PFSK-1 (cell line): ENCODE measurements around the gene PIP4K2A.
A peak's percentile ranks its signal among the peaks of the same experiment; 100 is the strongest.

Experiments
- FOXP2 ChIP-seq: optimal IDR thresholded peaks from 2 replicates; pipeline ENCODE3; 2011; ENCODE audit warnings: borderline replicate concordance, control low read depth, inconsistent platforms; ENCODE audit not compliant: insufficient read depth; ENCODE audit errors: extremely low read length, extremely low read depth
- POLR2AphosphoS5 ChIP-seq: IDR thresholded peaks from 2 replicates; pipeline ENCODE4 v1.6.1; 2012; ENCODE audit warnings: low read depth, mild to moderate bottlenecking, control low read depth, low read length, moderate library complexity
- SIN3A ChIP-seq: IDR thresholded peaks from 2 replicates; pipeline ENCODE4 v1.6.1; 2012; ENCODE audit warnings: mild to moderate bottlenecking, low read length, moderate library complexity, borderline replicate concordance; ENCODE audit not compliant: insufficient read depth
- TAF1 ChIP-seq: IDR thresholded peaks from 2 replicates; pipeline ENCODE4 v1.6.1; 2012; ENCODE audit warnings: low read length, control low read depth, borderline replicate concordance; ENCODE audit not compliant: insufficient read depth
- TF ChIP-seq, protein P1 (sequence below), 2 experiments: IDR thresholded peaks; 2 replicates each; pipeline versions ENCODE4 v1.6.1 to v1.8.0; 2011 to 2012; ENCODE audit warnings: low read depth in 2 of 2, low read length in 2 of 2, control low read depth in 1 of 2, inconsistent platforms in 1 of 2, mild to moderate bottlenecking in 1 of 2, moderate library complexity in 1 of 2; ENCODE audit not compliant: insufficient read depth in 1 of 2

Gene PIP4K2A

DNA sequence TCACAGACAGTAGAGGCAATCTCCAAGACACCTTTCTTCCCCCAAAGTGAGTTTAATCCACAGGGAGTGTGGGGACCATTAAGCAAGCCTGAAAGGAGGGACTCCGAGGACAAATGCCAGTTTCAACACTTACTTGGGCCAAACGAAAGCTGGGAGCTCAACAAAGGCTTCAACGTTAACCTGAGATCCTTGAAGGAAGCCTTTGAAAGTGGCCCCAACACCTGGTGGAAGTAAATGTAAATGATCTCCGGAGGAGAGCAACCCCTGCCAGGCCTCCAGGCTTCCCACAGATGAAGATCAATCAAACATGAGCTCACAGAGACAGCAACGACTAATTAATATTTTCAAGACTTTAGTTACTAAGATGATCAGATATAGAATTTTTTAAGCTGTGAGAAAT is 103.8 kb downstream of the PIP4K2A start:
- TF ChIP-seq TAF1: no peak
- no peak for TF ChIP-seq SIN3A
- TF ChIP-seq, protein P1, sequence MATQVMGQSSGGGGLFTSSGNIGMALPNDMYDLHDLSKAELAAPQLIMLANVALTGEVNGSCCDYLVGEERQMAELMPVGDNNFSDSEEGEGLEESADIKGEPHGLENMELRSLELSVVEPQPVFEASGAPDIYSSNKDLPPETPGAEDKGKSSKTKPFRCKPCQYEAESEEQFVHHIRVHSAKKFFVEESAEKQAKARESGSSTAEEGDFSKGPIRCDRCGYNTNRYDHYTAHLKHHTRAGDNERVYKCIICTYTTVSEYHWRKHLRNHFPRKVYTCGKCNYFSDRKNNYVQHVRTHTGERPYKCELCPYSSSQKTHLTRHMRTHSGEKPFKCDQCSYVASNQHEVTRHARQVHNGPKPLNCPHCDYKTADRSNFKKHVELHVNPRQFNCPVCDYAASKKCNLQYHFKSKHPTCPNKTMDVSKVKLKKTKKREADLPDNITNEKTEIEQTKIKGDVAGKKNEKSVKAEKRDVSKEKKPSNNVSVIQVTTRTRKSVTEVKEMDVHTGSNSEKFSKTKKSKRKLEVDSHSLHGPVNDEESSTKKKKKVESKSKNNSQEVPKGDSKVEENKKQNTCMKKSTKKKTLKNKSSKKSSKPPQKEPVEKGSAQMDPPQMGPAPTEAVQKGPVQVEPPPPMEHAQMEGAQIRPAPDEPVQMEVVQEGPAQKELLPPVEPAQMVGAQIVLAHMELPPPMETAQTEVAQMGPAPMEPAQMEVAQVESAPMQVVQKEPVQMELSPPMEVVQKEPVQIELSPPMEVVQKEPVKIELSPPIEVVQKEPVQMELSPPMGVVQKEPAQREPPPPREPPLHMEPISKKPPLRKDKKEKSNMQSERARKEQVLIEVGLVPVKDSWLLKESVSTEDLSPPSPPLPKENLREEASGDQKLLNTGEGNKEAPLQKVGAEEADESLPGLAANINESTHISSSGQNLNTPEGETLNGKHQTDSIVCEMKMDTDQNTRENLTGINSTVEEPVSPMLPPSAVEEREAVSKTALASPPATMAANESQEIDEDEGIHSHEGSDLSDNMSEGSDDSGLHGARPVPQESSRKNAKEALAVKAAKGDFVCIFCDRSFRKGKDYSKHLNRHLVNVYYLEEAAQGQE (IDR thresholded peaks at IDR 0.05; ENCODE audit: insufficient read depth in 1 of 2, low read depth in 2 of 2, low read length in 2 of 2): no peak
- TF ChIP-seq POLR2AphosphoS5: no peak
- TF ChIP-seq FOXP2: no peak

DNA sequence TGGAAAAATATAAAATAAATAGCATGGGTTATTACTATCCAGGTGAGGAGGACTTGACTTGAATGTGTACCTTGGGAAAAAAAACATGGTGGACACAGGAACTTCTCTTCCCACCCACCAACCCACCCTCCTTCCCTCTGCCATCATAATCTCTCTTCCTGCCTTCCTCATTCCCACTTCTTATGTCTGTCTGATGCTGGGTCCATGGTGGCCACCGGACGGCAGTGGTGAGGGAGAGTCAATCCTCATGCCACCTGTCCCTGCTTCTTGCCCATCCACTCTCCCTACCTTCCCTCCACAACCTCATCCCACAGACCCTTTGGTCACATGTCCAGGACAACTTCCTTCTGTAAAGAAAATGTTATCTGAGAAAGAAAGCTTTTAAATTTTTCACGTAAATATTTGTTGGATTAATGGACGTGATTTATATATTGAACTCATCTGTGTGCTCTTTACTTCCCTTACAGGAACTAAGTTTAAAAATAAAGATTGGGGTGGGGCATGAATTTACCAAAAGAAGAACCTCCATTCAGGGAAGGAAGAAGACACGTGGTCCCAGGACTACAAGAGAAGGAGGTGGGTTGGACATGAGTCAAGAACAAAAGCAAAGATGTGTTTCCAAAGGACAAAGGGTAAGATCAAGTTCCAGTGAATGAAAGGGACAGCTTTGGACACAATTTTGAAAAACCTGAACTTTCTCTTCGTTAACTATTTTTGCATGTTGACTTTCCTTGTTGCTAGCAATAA is 104.5 kb downstream of the PIP4K2A start:
- TF ChIP-seq SIN3A: no peak
- no peak for TF ChIP-seq FOXP2
- TF ChIP-seq, protein P1 (IDR thresholded peaks at IDR 0.05; ENCODE audit: insufficient read depth in 1 of 2, low read depth in 2 of 2, low read length in 2 of 2): no peak

DNA sequence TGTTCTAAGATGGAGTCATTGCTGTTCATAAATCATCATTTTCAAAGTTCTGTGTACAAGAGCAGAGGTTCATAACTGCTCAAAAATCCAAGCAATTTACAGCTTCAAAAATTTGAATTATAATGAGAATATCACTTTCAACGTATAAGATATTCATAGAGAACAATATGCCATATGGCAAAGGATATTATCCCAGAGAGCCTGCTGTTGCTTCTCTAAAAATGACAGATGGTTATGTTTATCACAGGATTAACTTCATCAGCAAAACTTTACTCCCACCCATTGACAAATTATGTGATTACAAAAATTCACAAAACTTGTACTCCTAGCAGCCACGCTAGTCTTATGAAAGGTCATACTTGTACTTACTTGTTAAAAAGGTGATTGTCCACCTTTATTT is 105.1 kb downstream of the PIP4K2A start:
- TF ChIP-seq, protein P1 (IDR thresholded peaks at IDR 0.05; ENCODE audit: insufficient read depth in 1 of 2, low read depth in 2 of 2, low read length in 2 of 2): no peak

DNA sequence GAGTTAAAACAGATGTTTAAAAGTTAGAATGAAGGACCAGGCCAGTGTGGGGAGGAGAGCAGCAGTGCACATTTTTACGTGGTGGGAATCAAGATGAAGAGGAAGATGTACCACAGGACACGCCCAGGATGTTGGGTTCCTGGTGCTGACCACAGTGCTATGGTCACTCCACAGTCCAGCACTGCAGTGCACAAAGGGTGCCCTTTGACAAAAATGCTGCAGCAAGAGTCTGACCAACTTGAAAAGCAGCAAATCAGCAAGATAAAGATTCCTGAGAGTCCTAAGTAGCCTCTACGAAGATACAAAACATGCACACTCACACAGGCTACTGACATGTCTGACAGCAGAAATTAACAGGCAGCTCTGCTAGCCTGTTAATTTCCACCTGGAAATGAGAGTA is 107.1 kb downstream of the PIP4K2A start:
- TF ChIP-seq POLR2AphosphoS5 (no peak), FOXP2 (no peak), TAF1 (no peak), SIN3A (no peak)
- TF ChIP-seq, protein P1 (IDR thresholded peaks at IDR 0.05; ENCODE audit: insufficient read depth in 1 of 2, low read depth in 2 of 2, low read length in 2 of 2): no peak

DNA sequence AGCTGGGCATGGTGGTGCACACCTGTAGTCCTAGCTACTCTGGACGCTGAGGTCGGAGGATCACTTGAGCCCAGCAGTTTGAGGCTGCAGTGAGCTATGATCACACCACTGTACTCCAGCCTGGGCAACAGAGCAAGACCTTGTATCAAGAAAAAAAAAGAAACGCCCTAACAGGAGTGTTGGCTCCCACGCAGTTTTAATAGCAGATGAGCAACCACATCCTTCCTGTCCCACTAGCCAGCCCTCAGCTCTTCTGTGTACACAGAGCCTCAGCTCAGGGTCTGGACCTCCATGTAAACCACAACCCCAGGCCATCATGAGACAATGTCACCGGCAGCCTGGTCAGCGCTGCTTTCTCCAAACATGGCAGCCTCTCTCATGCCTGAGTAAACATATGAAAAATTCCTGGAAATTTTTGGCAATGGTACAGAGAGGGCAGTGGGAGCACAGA is 108.2 kb downstream of the PIP4K2A start:
- TF ChIP-seq, protein P1 (IDR thresholded peaks at IDR 0.05; ENCODE audit: insufficient read depth in 1 of 2, low read depth in 2 of 2, low read length in 2 of 2): no peak; a peak in 1 of 4 replicates
- no peak for TF ChIP-seq TAF1
- peak; percentile 95 for TF ChIP-seq FOXP2
- TF ChIP-seq SIN3A: peak; percentile 62; the same call in 1 of the 2 replicates
- no peak for TF ChIP-seq POLR2AphosphoS5
